GM20000 (cell line): ENCODE measurements around the gene GSTT4.
"Not testable (repeated sequence)": the region's sequence is repeated elsewhere in the genome, so short reads cannot be mapped to it uniquely, and the experiment has no call there.

ENCODE experiments used
- DNase-seq: peaks from one replicate; pipeline ENCODE4 v3.0.0; 2012; ENCODE audit warnings: low spot score
- TF ChIP-seq, protein P1 (sequence below): IDR thresholded peaks from 2 replicates; pipeline ENCODE4 v1.5.1; 2012; ENCODE audit warnings: mild to moderate bottlenecking, control low read depth; ENCODE audit errors: extremely low read depth, missing control alignments

Gene GSTT4

DNA sequence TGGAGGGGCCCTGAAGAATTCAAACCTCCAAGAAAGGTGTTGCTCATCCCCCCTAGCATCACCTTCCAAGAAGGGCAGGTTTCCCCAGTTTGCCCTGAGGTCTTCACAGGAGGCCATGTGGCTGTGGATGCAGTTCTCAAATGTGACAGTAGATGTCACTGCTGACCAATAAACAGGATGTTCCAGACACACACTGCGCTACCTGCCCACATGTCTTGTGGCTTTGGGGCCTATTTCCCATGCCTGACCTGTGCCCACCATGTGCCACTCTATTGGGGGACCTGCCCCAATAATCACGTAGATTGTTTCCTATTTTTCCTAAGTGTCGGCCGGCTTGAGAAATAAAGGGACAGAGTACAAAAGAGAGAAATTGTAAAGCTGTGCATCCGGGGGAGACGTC lies 20.8 kb downstream of the GSTT4 start:
- peak; percentile 29 for DNase-seq
- TF ChIP-seq, protein P1, sequence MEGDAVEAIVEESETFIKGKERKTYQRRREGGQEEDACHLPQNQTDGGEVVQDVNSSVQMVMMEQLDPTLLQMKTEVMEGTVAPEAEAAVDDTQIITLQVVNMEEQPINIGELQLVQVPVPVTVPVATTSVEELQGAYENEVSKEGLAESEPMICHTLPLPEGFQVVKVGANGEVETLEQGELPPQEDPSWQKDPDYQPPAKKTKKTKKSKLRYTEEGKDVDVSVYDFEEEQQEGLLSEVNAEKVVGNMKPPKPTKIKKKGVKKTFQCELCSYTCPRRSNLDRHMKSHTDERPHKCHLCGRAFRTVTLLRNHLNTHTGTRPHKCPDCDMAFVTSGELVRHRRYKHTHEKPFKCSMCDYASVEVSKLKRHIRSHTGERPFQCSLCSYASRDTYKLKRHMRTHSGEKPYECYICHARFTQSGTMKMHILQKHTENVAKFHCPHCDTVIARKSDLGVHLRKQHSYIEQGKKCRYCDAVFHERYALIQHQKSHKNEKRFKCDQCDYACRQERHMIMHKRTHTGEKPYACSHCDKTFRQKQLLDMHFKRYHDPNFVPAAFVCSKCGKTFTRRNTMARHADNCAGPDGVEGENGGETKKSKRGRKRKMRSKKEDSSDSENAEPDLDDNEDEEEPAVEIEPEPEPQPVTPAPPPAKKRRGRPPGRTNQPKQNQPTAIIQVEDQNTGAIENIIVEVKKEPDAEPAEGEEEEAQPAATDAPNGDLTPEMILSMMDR: peak; percentile 36

DNA sequence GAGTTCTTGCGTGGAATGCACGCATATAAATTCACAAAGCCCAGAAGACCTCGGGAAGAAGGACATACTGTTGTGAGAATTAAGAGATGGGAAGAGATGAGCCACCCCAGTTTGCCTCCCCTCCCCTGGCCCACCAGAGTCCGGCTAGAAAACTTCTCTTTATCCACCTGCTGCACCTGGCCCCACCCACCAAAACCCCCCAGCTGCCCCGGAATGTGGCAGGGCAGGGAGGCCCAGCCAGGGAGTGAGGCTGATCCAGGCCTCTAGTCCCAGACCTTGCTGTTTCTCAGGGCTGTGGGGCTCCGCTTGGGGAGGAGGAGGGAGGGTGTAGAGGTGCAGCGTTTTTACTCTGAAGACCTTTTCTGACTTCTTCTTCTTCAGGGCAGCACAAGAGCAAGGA lies 24.7 kb downstream of the GSTT4 start:
- not testable (repeated sequence) for DNase-seq

DNA sequence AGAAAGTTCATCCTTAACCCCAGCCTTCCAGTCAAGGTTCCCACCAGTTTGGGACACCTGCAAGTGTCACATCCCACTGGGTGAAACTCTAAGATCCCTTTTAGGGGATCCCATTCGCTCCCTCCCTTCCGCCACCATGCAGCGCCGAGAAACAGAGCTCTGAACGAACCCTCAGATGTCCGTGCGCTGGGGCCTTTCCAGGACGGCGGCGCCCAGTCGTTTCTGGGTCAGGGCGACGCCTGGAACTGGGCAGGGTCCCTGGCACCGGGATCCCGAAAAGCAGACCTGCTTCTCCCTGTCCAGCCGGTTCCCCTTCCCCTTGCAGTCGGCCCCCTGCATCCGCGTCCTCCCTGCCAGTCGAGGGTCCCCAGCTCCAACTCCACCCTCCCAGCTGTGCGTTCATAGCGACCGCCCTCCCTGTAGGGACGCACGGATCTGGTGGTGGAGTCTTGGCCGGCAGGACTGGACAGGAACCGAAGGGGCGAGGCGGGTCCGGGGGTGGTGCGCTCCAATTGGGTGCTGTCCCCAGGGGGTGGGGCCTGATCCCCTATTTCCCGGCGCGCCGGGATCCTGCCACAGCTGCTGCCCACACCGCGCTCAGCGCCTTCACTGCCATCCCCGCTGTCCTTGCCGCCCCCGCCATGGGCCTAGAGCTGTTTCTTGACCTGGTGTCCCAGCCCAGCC lies 25.6 kb downstream of the GSTT4 start, which contains the start of gene GSTT2:
Gene GSTT2, plus strand, starts transcription at position 578 of the 684 bp plus-strand sequence.
- not testable (repeated sequence) for DNase-seq

DNA sequence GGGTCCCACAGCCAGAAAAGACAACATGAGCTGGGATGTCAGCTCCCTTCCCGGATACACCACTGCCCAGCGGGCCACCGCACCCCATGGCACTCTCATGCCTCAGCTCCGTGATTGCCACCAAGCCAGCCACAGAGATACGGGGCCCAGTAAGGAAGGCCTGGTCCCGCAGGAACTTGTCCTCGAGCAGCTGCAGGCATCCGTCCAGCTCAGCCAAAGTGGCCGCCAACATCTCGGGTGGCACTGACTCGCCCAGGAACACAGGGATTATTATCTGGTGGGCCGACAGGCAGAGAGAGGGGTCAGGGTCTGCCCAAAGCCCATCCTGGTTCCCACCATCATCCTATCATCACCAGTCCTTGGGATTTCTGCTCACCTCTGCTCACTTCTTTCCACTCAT lies 27.9 kb downstream of the GSTT4 start:
- not testable (repeated sequence) for DNase-seq

DNA sequence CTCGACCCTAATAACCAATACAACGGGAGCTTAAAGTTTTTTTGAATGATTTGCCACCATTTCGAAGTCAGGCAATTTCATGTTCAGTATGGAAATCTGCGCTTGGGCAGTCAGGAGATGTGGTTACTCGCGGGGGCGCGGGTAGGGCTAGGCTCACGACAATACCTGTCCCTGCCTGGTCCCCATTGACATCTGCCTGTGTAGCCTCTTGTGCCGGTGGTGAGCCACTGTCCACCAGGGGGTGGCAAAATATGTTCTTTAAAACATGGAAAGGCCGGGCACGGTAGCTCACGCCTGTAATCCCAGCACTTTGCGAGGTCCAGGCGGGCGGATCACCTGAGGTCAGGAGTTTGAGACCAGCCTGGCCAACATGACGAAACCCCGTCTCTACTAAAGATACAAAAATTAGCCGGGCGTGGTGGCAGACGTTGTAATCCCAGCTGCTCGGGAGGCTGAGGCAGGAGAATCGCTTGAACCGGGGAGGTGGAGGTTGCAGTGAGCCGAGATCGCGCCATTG lies 30.4 kb downstream of the GSTT4 start:
- DNase-seq: not testable (repeated sequence)

DNA sequence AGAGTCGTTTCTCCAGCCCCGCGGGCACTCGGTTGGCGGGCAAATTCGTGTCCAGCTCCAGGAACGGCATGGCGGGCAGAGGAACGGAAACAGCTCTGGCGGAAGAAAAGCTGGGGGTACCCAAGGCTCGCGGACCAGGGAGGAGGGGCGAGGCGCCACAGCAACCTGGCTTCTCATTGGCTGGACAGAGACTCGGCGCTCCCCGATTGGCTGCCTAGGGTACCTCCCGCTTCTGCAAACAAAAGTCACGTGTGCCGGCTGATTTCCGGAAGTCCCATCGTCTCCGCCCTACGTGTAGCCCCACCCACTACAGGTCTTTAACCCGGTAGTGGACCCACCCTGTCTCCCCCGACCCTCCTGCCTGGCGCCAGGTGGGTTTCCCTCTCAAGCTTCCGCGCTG lies 30.9 kb downstream of the GSTT4 start, which contains the start of gene DDT:
Gene DDT, minus strand, starts transcription at position 97 of the 400 bp plus-strand sequence. Its CDS starts 27 bp downstream, at position 70.
- not testable (repeated sequence) for DNase-seq

DNA sequence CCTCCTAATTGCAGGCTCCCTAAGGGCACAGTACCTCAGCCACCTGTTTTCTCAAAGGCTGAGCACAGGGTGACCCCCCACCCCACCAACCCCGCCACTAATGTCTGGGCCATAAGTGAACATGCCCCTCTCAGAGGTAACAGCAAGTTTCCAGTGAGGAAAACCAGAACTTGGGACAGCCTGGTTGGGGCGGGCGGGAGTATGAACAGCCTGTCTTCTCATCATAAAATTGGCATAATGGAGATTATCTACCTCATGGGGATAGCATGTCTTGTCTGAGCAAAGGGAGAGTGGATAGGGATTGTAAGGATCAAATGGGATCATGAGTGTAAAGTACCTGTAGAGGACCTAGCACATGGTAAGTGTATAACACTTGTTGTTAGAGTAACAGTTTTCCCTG lies 33.3 kb downstream of the GSTT4 start:
- DNase-seq: not testable (repeated sequence)

DNA sequence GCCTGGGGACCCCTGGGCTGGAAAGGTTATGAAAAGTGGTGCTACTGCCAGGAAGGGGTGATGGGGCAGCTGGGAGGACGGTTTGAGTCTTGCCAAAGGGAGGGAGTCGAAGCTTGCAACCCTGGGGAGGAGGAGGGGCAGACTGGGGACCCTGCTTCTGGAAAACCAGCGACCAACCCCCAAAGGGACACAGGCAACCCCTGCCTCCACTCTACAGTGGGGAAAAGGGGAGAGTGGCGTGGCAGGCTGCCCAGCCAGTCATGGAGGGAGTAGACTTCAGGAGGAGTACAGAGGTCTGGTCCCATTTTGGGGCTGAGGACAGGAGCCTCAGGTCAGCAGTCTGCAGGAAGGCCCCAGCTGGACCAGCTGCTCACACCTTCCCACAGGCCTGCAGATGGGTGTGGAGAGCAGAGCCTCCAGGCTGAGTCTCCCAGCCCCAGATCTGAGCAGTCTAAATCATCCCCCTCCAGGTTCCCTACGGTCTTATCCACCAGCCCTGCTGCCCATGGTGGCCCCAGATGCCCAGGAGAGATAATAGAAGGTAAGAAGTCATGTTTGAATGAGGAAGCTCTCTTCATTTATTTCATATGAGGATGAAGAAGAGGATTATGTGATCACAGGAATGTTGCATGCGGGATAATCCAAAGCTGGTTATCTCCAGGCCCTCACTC lies 34.3 kb downstream of the GSTT4 start:
- DNase-seq: no peak
- TF ChIP-seq, protein P1: no peak

DNA sequence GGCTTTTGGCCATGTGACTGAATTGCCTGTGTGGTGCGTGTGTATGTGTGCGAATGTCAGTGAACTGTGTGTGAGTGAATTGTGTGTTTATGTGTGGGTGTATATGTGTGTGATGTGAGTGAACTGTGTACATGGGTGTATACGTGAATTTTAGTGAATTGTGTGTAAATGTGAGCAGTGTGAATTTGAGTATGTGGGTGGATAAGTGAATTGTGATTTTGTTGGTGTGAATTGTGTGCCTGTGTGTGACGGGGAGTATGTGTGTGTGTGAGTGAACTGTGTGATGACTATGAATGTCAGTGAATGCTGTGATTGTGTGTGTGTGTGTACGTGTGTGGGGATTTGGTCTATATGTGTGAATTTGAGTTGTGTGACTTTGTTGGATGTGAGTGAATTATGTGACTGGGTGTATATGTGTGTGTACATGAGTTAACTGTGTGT lies 35.0 kb downstream of the GSTT4 start:
- TF ChIP-seq, protein P1: no peak
- DNase-seq: no peak

DNA sequence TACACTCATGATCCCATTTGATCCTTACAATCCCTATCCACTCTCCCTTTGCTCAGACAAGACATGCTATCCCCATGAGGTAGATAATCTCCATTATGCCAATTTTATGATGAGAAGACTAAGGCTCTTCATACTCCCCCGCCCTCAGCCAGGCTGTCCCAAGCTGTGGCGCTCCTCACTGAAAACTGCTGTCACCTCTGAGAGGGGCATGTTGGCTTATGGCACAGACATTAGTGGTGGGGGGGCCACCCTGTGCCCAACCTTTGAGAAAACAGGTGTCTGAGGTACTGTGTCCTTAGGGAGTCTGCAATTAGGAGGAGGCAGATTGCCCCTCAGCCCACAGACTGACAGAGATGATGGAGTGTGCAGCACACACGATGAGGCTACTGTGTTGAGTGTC lies 36.2 kb downstream of the GSTT4 start:
- TF ChIP-seq, protein P1: no peak
- no peak for DNase-seq

DNA sequence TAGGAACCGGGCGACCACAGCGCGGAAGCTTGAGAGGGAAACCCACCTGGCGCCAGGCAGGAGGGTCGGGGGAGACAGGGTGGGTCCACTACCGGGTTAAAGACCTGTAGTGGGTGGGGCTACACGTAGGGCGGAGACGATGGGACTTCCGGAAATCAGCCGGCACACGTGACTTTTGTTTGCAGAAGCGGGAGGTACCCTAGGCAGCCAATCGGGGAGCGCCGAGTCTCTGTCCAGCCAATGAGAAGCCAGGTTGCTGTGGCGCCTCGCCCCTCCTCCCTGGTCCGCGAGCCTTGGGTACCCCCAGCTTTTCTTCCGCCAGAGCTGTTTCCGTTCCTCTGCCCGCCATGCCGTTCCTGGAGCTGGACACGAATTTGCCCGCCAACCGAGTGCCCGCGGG lies 38.7 kb downstream of the GSTT4 start, which contains the start of gene DDTL:
Gene DDTL, plus strand, starts transcription at position 321 of the 400 bp plus-strand sequence. Its CDS starts 27 bp downstream, at position 348.
- not testable (repeated sequence) for DNase-seq

DNA sequence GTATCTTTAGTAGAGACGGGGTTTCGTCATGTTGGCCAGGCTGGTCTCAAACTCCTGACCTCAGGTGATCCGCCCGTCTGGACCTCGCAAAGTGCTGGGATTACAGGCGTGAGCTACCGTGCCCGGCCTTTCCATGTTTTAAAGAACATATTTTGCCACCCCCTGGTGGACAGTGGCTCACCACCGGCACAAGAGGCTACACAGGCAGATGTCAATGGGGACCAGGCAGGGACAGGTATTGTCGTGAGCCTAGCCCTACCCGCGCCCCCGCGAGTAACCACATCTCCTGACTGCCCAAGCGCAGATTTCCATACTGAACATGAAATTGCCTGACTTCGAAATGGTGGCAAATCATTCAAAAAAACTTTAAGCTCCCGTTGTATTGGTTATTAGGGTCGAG lies 39.2 kb downstream of the GSTT4 start:
- not testable (repeated sequence) for DNase-seq

DNA sequence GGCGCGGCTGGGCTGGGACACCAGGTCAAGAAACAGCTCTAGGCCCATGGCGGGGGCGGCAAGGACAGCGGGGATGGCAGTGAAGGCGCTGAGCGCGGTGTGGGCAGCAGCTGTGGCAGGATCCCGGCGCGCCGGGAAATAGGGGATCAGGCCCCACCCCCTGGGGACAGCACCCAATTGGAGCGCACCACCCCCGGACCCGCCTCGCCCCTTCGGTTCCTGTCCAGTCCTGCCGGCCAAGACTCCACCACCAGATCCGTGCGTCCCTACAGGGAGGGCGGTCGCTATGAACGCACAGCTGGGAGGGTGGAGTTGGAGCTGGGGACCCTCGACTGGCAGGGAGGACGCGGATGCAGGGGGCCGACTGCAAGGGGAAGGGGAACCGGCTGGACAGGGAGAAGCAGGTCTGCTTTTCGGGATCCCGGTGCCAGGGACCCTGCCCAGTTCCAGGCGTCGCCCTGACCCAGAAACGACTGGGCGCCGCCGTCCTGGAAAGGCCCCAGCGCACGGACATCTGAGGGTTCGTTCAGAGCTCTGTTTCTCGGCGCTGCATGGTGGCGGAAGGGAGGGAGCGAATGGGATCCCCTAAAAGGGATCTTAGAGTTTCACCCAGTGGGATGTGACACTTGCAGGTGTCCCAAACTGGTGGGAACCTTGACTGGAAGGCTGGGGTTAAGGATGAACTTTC lies 44.0 kb downstream of the GSTT4 start, which contains the start of gene GSTT2B:
Gene GSTT2B, minus strand, starts transcription at position 112 of the 688 bp plus-strand sequence. Its CDS starts 64 bp downstream, at position 48.
- DNase-seq: not testable (repeated sequence)
